Measurements from ENCODE around the gene PTPN4.

DNA sequence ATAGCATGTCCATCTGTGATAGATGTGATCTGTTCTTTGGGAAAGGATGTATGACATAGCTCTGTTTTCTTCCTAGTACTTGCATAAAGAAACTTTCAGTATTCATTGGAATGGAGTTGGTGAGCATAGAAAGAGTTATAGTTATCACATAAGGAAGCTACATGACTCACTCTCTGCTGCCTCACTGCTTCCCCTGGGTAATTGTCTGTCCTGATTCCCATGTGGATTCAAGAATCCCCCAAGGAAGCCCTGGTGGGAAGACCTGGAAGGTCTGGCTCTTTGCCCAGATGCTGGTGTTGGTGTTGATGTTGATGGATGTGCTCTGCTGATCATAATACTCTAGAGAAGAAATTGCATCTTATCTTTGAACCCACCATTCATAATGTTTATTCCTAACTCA lies 60.6 kb downstream of the PTPN4 start:
- TF ChIP-seq MXI1 (conservative IDR thresholded peaks at IDR 0.05; ENCODE audit: poor library complexity, severe bottlenecking) (no peak), TAF1 (IDR thresholded peaks at IDR 0.05; ENCODE audit: low read depth) (no peak), EP300 (conservative IDR thresholded peaks at IDR 0.05; ENCODE audit: poor library complexity, severe bottlenecking) (no peak), EZH2 (IDR thresholded peaks at IDR 0.05; ENCODE audit: borderline replicate concordance, insufficient read depth, low read length, poor library complexity, severe bottlenecking) (no peak), POLR2AphosphoS5 (IDR thresholded peaks at IDR 0.05) (no peak), RAD21 (conservative IDR thresholded peaks at IDR 0.05) (no peak)
- TF ChIP-seq, protein P1, sequence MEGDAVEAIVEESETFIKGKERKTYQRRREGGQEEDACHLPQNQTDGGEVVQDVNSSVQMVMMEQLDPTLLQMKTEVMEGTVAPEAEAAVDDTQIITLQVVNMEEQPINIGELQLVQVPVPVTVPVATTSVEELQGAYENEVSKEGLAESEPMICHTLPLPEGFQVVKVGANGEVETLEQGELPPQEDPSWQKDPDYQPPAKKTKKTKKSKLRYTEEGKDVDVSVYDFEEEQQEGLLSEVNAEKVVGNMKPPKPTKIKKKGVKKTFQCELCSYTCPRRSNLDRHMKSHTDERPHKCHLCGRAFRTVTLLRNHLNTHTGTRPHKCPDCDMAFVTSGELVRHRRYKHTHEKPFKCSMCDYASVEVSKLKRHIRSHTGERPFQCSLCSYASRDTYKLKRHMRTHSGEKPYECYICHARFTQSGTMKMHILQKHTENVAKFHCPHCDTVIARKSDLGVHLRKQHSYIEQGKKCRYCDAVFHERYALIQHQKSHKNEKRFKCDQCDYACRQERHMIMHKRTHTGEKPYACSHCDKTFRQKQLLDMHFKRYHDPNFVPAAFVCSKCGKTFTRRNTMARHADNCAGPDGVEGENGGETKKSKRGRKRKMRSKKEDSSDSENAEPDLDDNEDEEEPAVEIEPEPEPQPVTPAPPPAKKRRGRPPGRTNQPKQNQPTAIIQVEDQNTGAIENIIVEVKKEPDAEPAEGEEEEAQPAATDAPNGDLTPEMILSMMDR (IDR thresholded peaks at IDR 0.05; ENCODE audit: poor library complexity, severe bottlenecking) = no peak

All from neural cell (in vitro differentiated cells).